ENCODE data around the gene CDH23.

The CDH23 gene

GRCh38 chr10:71371750-71372166 is 25.0 kb upstream of the CDH23 start:
- no peak for DNase-seq

GRCh38 chr10:71372882-71373495 is 23.7 kb upstream of the CDH23 start:
- DNase-seq = no peak

- DNase-seq = no peak
These were observed 22.1 kb upstream of the CDH23 start for GRCh38 chr10:71374481-71375233.

GRCh38 chr10:71375952-71376351 is 20.8 kb upstream of the CDH23 start:
- no peak for DNase-seq

- DNase-seq = no peak
These were observed 18.2 kb upstream of the CDH23 start for GRCh38 chr10:71378336-71379117.

- DNase-seq = no peak
These were observed 17.5 kb upstream of the CDH23 start for GRCh38 chr10:71379118-71379766.

GRCh38 chr10:71380841-71381240 is 15.9 kb upstream of the CDH23 start:
- DNase-seq = no peak

- DNase-seq = no peak
These were observed 15.1 kb upstream of the CDH23 start for GRCh38 chr10:71381611-71382010.

GRCh38 chr10:71382028-71382427 is 14.7 kb upstream of the CDH23 start:
- DNase-seq = no peak

- DNase-seq = no peak
These were observed 14.0 kb upstream of the CDH23 start for GRCh38 chr10:71382757-71383156.

GRCh38 chr10:71383972-71384687 is 12.6 kb upstream of the CDH23 start:
- peak; percentile 77 for DNase-seq

- no peak for DNase-seq
These were observed 8.5 kb upstream of the CDH23 start for GRCh38 chr10:71388171-71388570.

- DNase-seq = no peak
These were observed 8.0 kb upstream of the CDH23 start for GRCh38 chr10:71388583-71389310.

- no peak for DNase-seq
These were observed 6.8 kb upstream of the CDH23 start for GRCh38 chr10:71389768-71390460.

- no peak for DNase-seq
These were observed 6.3 kb upstream of the CDH23 start for GRCh38 chr10:71390461-71390835.

GRCh38 chr10:71390921-71391690 is 5.6 kb upstream of the CDH23 start:
- no peak for DNase-seq

GRCh38 chr10:71391701-71392100 is 5.0 kb upstream of the CDH23 start:
- no peak for DNase-seq

- DNase-seq = no peak
These were observed 4.4 kb upstream of the CDH23 start for GRCh38 chr10:71392292-71392691.

GRCh38 chr10:71392791-71393781 is 3.6 kb upstream of the CDH23 start:
- DNase-seq = no peak

All from activated CD8-positive, alpha-beta memory T cell treated with anti-CD3 and anti-CD28 coated beads, Interleukin-2, amount 50 U/mL, for 4 hours (primary cell).